B cell (primary cell): ENCODE measurements around the gene TRAF5. TPM values are rescaled to one million over a fixed set of nuclear protein-coding genes. Genes with fewer than 3 reads are reported as not detected.
A peak's percentile ranks its signal among the peaks of the same experiment; 100 is the strongest.
"Not testable (repeated sequence)": the region's sequence is repeated elsewhere in the genome, so short reads cannot be mapped to it uniquely, and the experiment has no call there.

Source experiments
- ATAC-seq: fragments of 200-7000 bp; cut with Tn5 transposase; one replicate; pipeline ENCODE4 v1.10.0; 2021; ENCODE audit warnings: low read depth, mild to moderate bottlenecking, moderate number of reproducible peaks, moderate library complexity
- CTCF ChIA-PET: fragments of 350-600 bp; sonication (Branson Sonifier 250); formaldehyde crosslinking; loops from one replicate; lab custom pipeline; 2021; ENCODE audit warnings: antibody characterized with exemption, inconsistent platforms; lab: Charles Lee
- POLR2A ChIA-PET: fragments of 350-600 bp; sonication (Branson Sonifier 250); formaldehyde crosslinking; loops from one replicate; lab custom pipeline; 2021; ENCODE audit warnings: antibody characterized with exemption; lab: Charles Lee
- DNase-seq: peaks from one replicate; pipeline ENCODE4 v3.0.0; 2013
- H2AFZ ChIP-seq: 2 replicates; pipeline ENCODE4 v1.6.1; 2012; ENCODE audit warnings: mild to moderate bottlenecking, low read depth, low read length; ENCODE audit not compliant: insufficient read depth, poor library complexity, severe bottlenecking
- H3K27ac ChIP-seq, 2 donors: 1 replicate in 1 of 2; 2 replicates in 1 of 2; pipeline ENCODE4 v1.5.1; 2012 to 2013; ENCODE audit warnings: low read length in 2 of 2, mild to moderate bottlenecking in 2 of 2, moderate library complexity in 1 of 2
- H3K27me3 ChIP-seq, 4 experiments: fragments of 200-600 bp in 1 of 4; sonication (generic) in 1 of 4; replicated peaks in 1 of 4; 1 replicate in 2 of 4; 2 replicates in 2 of 4; pipeline versions ENCODE4 v1.6.1 to v1.7.0; 2013 to 2016; ENCODE audit warnings: low read length in 3 of 4, mild to moderate bottlenecking in 2 of 4, mixed read lengths in 1 of 4, moderate library complexity in 1 of 4; ENCODE audit not compliant: insufficient read depth in 4 of 4, control insufficient read depth in 3 of 4; ENCODE audit errors: control extremely low read depth in 1 of 4
- H3K36me3 ChIP-seq, 2 experiments: replicated peaks in 1 of 2; 1 replicate in 1 of 2; 2 replicates in 1 of 2; pipeline versions ENCODE4 v1.6.1 to v1.7.1; 2013; ENCODE audit warnings: low read length in 1 of 2; ENCODE audit not compliant: insufficient read depth in 2 of 2, control insufficient read depth in 1 of 2; ENCODE audit errors: control extremely low read depth in 1 of 2, extremely low read depth in 1 of 2
- H3K4me1 ChIP-seq, 2 donors: fragments of 200-600 bp in 1 of 2; sonication (generic) in 1 of 2; 1 replicate in 1 of 2; 2 replicates in 1 of 2; pipeline versions ENCODE4 v1.5.1 to v1.6.1; 2013 to 2017; ENCODE audit warnings: low read length in 2 of 2; ENCODE audit not compliant: control insufficient read depth in 2 of 2, insufficient read depth in 2 of 2
- H3K4me2 ChIP-seq: replicated peaks from 2 replicates; pipeline ENCODE3; 2012; ENCODE audit warnings: mild to moderate bottlenecking, low read depth, low read length; ENCODE audit not compliant: poor library complexity, severe bottlenecking
- H3K4me3 ChIP-seq, 5 experiments: fragments of 200-600 bp in 1 of 5; sonication (generic) in 1 of 5; 1 replicate in 3 of 5; 2 replicates in 2 of 5; pipeline versions ENCODE4 v1.5.1 to v1.7.0; 2011 to 2016; ENCODE audit warnings: low read length in 4 of 5, mild to moderate bottlenecking in 4 of 5, low read depth in 2 of 5, control low read depth in 1 of 5, moderate library complexity in 1 of 5; ENCODE audit not compliant: insufficient read depth in 1 of 5; ENCODE audit errors: control extremely low read depth in 1 of 5, extremely low read depth in 1 of 5
- H3K79me2 ChIP-seq: fragments of 200-600 bp; sonication (generic); one replicate; pipeline ENCODE4 v1.6.0; 2016; ENCODE audit warnings: low read length; ENCODE audit not compliant: control insufficient read depth, insufficient read depth
- H3K9ac ChIP-seq: fragments of 200-600 bp; sonication (generic); 2 replicates; pipeline ENCODE4 v1.6.1; 2017; ENCODE audit warnings: mild to moderate bottlenecking, low read length, moderate library complexity
- H3K9me3 ChIP-seq, 3 donors: one replicate each; pipeline versions ENCODE4 v1.6.1 to v1.7.1; 2013; ENCODE audit warnings: low read length in 2 of 3; ENCODE audit not compliant: control insufficient read depth in 2 of 3, insufficient read depth in 1 of 3; ENCODE audit errors: control extremely low read depth in 1 of 3
- H4K20me1 ChIP-seq: 2 replicates; pipeline ENCODE4 v1.6.0; 2012; ENCODE audit warnings: mild to moderate bottlenecking, low read length; ENCODE audit not compliant: insufficient read depth, control insufficient read depth, poor library complexity, severe bottlenecking
- H3K27ac Mint-ChIP-seq: one replicate; pipeline ENCODE4 v1.8.0; 2021; ENCODE audit warnings: mixed read lengths
- H3K27me3 Mint-ChIP-seq: one replicate; pipeline ENCODE4 v1.8.0; 2021; ENCODE audit warnings: mixed read lengths
- H3K4me1 Mint-ChIP-seq: one replicate; pipeline ENCODE4 v1.8.0; 2021; ENCODE audit warnings: mixed read lengths
- H3K4me3 Mint-ChIP-seq: one replicate; pipeline ENCODE4 v1.8.0; 2021; ENCODE audit warnings: mixed read lengths
- H3K9me3 Mint-ChIP-seq: one replicate; pipeline ENCODE4 v1.8.0; 2022; ENCODE audit warnings: mixed read lengths; ENCODE audit not compliant: insufficient read depth
- EZH2 ChIP-seq: IDR thresholded peaks from 2 replicates; pipeline ENCODE4 v1.6.1; 2012; ENCODE audit warnings: borderline replicate concordance, low read depth, mild to moderate bottlenecking, moderate library complexity, low read length; ENCODE audit not compliant: insufficient read depth, poor library complexity, severe bottlenecking
- WGBS: methylation state at CpG from one replicate; pipeline ENCODE4 v1.1.5; 2013; ENCODE audit warnings: missing lambda C conversion rate; ENCODE audit not compliant: insufficient coverage; 5-methylcytosine and 5-hydroxymethylcytosine counted together
- intact Hi-C: fragments of 100-400 bp; cut with micrococcal nuclease; formaldehyde crosslinking; loops from one replicate; pipeline ENCODE4 v1.10.0; 2022
- polyA plus RNA-seq: library from polyadenylated mRNA; depleted of rRNA; stranded (reverse); fragments of >200 nt; gene quantifications from 2 replicates; pipeline ENCODE4 v1.2.3, GENCODE V29; 2012
- total RNA-seq, 2 donors: library from RNA; stranded (reverse); fragments of 120-200 nt in 1 of 2; gene quantifications; 1 replicate in 1 of 2; 2 replicates in 1 of 2; pipeline versions ENCODE4 v1.2.3 to v1.2.4, GENCODE V29; 2013 to 2022
- TF ChIP-seq, protein P1 (sequence below): fragments of 200-600 bp; IDR thresholded peaks from one replicate; pipeline ENCODE4 v1.8.0; 2022; ENCODE audit warnings: antibody characterized with exemption, mild to moderate bottlenecking

Gene TRAF5
- total and polyA plus RNA-seq, 2 donors (not counting 1 experiment from before 2014, with no cell fraction given) = 129 to 143 TPM

DNA sequence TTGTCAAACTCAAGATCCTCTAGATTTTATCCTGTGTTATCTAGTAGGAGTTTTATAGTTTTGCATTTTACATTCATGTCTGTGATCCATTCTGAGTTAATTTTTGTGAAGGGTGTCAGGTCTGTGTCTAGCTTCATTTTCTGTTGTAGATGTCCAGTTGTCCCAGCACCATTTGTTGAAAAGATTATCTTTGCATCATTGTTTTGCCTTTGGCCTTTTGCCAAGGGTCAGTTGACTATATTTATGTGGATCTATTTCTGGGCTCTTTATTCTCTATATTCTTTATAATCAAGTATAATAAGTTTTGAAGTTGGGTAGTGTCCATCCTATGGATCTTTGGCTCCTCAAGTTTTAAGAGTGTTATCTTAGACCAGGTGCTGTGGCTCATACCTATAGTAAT lies 21.9 kb downstream of the TRAF5 start:
- Histone ChIP-seq H3K9ac (no peak overlapping the region), H2AFZ (no peak overlapping the region), H3K27me3 (no peaks in the 10 kb centered on the region), H3K79me2 (peaks cover 100% of the 10 kb centered on the region), H3K4me3 (no peak overlapping the region), H3K9me3 (peaks cover 0 to 7% (median 0%) of the 10 kb centered on the region in 3 donors), H3K27ac (peak overlapping the region in 1 of 2 donors; percentile 75), H3K36me3 (peaks cover 0 to 32% of the 10 kb centered on the region in 2 experiments), H4K20me1 (peaks cover 92% of the 10 kb centered on the region), H3K4me2 (no peak overlapping the region), H3K4me1 (peaks cover 83% of the 10 kb centered on the region in 2 donors)
- Mint-ChIP-seq H3K27me3 (no peaks in the 10 kb centered on the region), H3K4me1 (peaks cover 87% of the 10 kb centered on the region), H3K9me3 (no peaks in the 10 kb centered on the region), H3K4me3 (no peak overlapping the region), H3K27ac (peak overlapping the region; percentile 72)
- ATAC-seq (no peak), DNase-seq (no peak)
- ChIA-PET CTCF (interaction anchor here (18.7 kb wide), 1 partner anchor 21 kb away, joined by 333 read pairs; the partner anchor contains the start of gene TRAF5), POLR2A (interaction anchor here (1.3 kb wide), 1 partner anchor 19 kb away, joined by 3 read pairs; no protein-coding TSS in a partner anchor)
- intact Hi-C loops = no loop called here
- no peak for TF ChIP-seq EZH2
- TF ChIP-seq, protein P1, sequence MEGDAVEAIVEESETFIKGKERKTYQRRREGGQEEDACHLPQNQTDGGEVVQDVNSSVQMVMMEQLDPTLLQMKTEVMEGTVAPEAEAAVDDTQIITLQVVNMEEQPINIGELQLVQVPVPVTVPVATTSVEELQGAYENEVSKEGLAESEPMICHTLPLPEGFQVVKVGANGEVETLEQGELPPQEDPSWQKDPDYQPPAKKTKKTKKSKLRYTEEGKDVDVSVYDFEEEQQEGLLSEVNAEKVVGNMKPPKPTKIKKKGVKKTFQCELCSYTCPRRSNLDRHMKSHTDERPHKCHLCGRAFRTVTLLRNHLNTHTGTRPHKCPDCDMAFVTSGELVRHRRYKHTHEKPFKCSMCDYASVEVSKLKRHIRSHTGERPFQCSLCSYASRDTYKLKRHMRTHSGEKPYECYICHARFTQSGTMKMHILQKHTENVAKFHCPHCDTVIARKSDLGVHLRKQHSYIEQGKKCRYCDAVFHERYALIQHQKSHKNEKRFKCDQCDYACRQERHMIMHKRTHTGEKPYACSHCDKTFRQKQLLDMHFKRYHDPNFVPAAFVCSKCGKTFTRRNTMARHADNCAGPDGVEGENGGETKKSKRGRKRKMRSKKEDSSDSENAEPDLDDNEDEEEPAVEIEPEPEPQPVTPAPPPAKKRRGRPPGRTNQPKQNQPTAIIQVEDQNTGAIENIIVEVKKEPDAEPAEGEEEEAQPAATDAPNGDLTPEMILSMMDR = no peak

DNA sequence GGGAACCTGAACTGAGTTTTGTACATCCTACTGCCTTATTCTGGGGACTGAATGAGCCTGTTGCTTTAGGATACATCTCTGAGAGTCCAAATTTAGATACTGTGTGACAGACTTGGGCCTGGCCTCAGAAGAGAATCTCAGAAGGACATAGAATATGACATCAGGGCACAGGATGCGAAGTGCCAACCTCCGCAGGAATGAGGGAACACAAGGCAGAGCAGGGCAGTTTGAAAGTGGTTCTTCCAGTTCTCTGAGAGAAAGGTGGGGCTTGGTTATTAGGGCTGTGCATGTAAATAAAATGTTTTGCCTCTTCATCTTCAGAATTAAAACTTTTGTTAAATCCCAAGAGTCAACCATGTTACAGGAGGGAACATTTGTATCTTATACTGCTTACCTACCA lies 23.1 kb downstream of the TRAF5 start:
- H3K27me3 Mint-ChIP-seq = no peaks in the 10 kb centered on the region
- Histone ChIP-seq H3K27ac (peak overlapping the region in 1 of 2 donors; percentile 75), H3K36me3 (peaks cover 2 to 33% of the 10 kb centered on the region in 2 experiments), H3K4me3 (no peak overlapping the region), H3K4me1 (peaks cover 82% of the 10 kb centered on the region in 2 donors), H4K20me1 (peaks cover 92% of the 10 kb centered on the region), H3K79me2 (peaks cover 99% of the 10 kb centered on the region), H3K9me3 (peaks cover 0 to 7% (median 0%) of the 10 kb centered on the region in 3 donors), H3K9ac (no peak overlapping the region), H2AFZ (no peak overlapping the region), H3K4me2 (no peak overlapping the region), H3K27me3 (no peaks in the 10 kb centered on the region)
- DNase-seq = no peak
- ATAC-seq = no peak
- ChIA-PET CTCF (interaction anchor here (1.0 to 18.7 kb wide), 3 partner anchors 9 to 22 kb away, joined by 3 to 333 read pairs (median 19); partner anchors contain the start of gene TRAF5), POLR2A (no interaction called here)
- WGBS = 100% methylated on average over 2 of the region's 2 CpGs
- peaks cover 86% of the 10 kb centered on the region for H3K4me1 Mint-ChIP-seq
- H3K27ac Mint-ChIP-seq = peak overlapping the region; percentile 81
- TF ChIP-seq EZH2 = no peak
- TF ChIP-seq, protein P1 = no peak
- no peaks in the 10 kb centered on the region for H3K9me3 Mint-ChIP-seq
- intact Hi-C loops = loop anchor here (1.0 kb wide), 1 partner anchor 13 kb away; no protein-coding TSS in a partner anchor
- peak overlapping the region; percentile 2 for H3K4me3 Mint-ChIP-seq

DNA sequence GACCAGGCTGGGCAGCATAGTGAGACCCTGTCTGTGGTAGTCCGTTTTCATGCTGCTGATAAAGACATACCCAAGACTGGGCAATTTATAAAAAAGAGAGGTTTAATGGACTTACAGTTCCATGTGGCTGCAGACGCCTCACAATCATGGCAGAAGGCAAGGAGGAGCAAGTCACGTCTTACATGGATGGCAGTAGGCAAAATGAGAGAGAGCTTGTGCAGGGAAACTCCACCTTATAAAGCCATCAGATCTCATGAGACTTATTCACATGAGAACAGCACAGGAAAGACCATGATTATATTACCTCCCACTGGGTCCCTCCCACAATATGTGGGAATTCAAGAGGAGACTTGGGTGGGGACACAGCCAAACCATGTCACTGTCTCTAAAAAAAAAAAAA lies 25.4 kb downstream of the TRAF5 start:
- H3K27ac Mint-ChIP-seq = peak overlapping the region; percentile 79
- peak overlapping the region; percentile 62 for H3K4me3 Mint-ChIP-seq
- peaks cover 91% of the 10 kb centered on the region for H3K79me2 ChIP-seq
- H3K27me3 Mint-ChIP-seq, H3K4me3 ChIP-seq, H3K9me3 Mint-ChIP-seq, H3K9ac ChIP-seq, H2AFZ ChIP-seq, DNase-seq, H3K9me3 ChIP-seq, H3K27me3 ChIP-seq, ATAC-seq, intact Hi-C loops: not testable (repeated sequence)
- peaks cover 64 to 67% of the 10 kb centered on the region in 2 donors for H3K4me1 ChIP-seq
- peak overlapping the region; percentile 66 for H3K4me2 ChIP-seq
- ChIA-PET CTCF (interaction anchor here (1.7 to 18.7 kb wide), 4 partner anchors 12 to 126 kb away, joined by 5 to 333 read pairs (median 16); partner anchors contain the start of gene TRAF5), POLR2A (interaction anchor here (0.6 to 1.0 kb wide), 3 partner anchors 16 to 51 kb away, joined by 3 to 11 read pairs (median 4); no protein-coding TSS in a partner anchor)
- peaks cover 76% of the 10 kb centered on the region for H3K4me1 Mint-ChIP-seq
- peaks cover 86% of the 10 kb centered on the region for H4K20me1 ChIP-seq
- WGBS = 100% methylated on average over 2 of the region's 3 CpGs
- H3K27ac ChIP-seq = peak overlapping the region; percentile 36 to 75
- H3K36me3 ChIP-seq = peaks cover 12 to 37% of the 10 kb centered on the region in 2 experiments
